ENCODE data around the gene NAA10. TPM values are rescaled to one million over a fixed set of nuclear protein-coding genes. Genes with fewer than 3 reads are reported as not detected.

NAA10 gene
- total RNA-seq, 1 donor, result 37.4 TPM

DNA sequence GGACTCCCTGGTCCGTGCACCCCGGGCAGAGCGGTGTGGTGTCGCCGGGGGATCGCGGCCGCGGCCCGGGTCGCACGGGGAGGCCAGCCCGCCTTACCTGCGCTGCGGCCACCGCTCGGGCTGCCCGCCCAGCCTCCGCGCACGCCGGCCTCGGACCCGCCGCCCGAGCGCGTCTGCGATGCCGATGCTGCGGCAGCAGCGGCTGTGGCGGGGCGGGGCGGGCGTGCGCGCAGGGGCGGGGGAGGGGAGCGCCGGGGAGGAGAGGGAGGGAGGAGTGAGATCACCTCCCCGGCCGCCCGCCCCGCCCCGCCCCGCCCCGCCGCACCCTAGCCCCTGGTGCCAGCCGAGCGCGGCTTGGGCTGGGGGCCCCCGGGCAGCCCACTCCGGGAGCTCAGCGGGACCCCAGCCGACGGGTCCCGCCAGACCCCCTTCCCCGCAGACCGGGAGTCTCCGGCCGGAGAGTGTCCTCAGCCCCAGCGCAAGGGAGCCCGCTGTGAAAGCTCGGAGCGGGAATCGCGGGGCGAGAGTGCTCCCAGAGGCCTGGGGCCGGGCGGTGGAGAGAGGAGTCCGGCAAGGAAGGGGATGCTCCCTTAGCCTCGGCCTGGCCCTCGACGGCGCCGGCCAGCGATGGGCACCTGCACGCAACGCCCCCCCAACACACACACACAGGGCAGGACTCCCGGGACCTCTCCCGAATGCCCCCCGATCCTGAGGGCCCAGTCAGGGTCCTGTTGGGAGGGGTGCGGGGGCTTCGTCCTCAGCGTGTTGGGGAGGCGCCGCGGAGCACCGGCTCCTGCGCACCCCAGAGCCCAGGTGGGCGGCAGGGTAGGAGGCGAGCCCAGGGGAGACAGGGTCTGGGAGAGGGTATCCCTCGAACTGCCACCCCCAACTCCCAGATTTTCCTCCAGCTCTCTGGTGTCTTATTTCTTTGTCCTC, 48.6 kb downstream of the NAA10 start, which contains the start of gene L1CAM:
Gene L1CAM, minus strand, starts transcription at position 206 of the 936 bp plus-strand sequence. CDS start 10,337 bp downstream, outside the sequence.
- no peak for DNase-seq (ENCODE audit: low read depth in 2 of 3, low spot score in 2 of 3)

DNA sequence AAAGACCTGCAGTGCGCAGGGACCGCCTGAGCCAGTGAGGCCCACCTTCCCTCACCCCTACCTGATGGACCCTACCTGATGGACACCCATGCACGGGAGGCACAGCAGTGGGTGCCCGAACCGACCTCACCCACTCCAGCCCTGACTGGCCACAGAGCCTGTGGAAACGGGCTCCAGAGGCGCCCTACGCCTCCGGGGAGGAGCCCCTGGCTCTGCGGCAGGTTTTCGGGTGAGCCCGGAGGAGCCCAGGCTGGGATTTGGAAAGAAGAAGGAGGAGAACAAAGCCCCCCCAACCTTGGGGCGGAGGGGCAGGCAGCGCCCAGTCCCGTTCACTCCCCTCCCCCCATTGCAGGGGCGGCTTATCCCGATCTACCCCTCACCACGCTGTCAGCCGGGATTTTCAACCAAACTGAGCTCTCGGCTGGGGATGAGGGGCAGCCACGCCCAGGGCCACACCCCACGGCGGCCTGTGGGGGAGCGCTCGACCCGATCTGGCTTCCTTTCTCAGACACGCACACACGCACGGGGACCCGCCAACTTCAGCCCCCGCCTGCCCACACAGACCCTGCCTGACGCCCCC, 49.5 kb downstream of the NAA10 start:
- DNase-seq (ENCODE audit: low read depth in 2 of 3, low spot score in 2 of 3), result no peak

- peak in 1 of 3 donors; percentile 17 for DNase-seq (ENCODE audit: low read depth in 2 of 3, low spot score in 2 of 3)
These were observed 50.2 kb downstream of the NAA10 start for GRCh38 chrX:153884590-153884989.

DNA sequence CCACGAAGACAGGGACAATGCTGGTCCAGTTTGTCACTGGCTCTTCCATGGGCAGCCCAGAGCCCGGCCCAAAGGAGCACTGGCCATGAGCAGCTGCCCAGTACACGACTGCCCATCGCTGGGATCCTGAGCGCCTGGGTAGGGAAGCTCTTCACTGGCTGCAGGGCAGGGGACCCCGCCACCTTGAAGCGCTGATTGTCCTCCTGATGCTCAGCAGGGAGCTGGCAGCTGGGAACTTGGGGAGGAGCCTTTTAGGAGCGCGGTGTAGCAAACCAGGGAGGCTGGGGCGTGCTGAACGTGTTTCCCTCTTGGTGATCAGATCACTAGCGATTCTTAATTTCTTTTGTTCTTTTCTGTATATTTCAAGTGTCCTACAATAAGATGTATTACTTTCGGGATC, 50.7 kb downstream of the NAA10 start:
- no peak for DNase-seq (ENCODE audit: low read depth in 2 of 3, low spot score in 2 of 3)

- DNase-seq (ENCODE audit: low read depth in 2 of 3, low spot score in 2 of 3), result no peak
These were observed 51.5 kb downstream of the NAA10 start for GRCh38 chrX:153883163-153883843.

GRCh38 chrX:153882557-153882956, 52.3 kb downstream of the NAA10 start:
- no peak for DNase-seq (ENCODE audit: low read depth in 2 of 3, low spot score in 2 of 3)

- DNase-seq (ENCODE audit: low read depth in 2 of 3, low spot score in 2 of 3), result no peak
These were observed 52.7 kb downstream of the NAA10 start for GRCh38 chrX:153882086-153882498.

GRCh38 chrX:153881281-153881680, 53.6 kb downstream of the NAA10 start:
- no peak for DNase-seq (ENCODE audit: low read depth in 2 of 3, low spot score in 2 of 3)

DNA sequence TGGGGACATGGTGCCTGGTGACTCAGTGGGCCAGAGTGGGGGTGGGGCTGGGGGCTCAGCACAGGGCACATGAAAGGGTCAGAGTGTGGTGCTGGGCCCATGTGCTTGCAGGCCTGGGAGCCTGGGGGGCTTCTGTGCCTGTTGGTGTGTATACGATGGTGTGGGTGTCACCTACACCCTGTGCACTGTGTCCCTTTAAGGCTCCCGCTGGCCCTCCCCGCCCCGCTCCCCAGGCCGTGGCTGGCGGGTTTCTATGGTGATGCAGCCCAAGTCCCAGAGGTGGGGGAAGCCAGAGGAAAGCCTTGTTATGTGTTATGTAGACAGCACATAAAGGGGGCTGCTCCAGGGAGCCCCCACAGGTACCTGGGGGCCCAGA, 54.4 kb downstream of the NAA10 start:
- DNase-seq (ENCODE audit: low read depth in 2 of 3, low spot score in 2 of 3), result no peak

DNA sequence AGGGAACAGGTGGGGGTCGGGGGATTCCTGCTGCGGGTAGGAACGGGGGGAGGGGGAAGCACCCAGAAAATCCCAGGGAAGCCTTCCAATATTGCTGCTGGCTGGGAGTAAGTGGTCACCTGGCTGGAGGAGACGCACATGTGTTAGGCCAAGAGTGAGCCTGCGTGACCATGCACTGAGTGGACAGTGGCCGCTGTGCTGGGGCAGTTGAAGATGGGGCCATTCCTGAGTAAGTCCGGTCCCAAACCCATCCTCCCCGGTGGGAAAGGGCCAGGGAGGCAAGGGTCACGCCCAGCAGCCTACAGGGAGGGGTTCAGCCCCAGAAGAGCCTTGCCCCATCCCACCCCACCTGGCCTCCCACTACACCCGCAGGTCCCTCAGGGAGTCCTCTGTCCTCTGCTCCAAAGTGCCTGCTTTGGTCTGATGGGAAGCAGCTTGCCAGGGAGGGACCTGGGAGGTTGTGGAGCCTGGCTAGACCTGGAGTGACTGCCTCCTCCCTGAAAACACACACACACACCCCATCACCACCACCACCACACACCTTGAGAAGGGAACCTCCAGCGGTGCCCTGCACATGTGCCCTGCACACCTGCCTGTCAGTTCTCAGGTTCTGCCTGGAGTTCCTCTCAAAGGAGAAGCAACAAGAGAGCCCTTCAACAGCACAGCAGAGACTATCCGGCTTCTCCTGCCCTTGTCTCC, 54.9 kb downstream of the NAA10 start:
- DNase-seq (ENCODE audit: low read depth in 2 of 3, low spot score in 2 of 3), result no peak

Small RNAs within 50 kb of the gene (small RNA-seq; reads per million reads assigned to genes)
- not detected for gene MIR3202-1

Other genes starting within 250 kb of the NAA10 start
- 2.2 TPM for gene SLC6A8, start 247.1 kb downstream of the NAA10 start, total RNA-seq
- 107 TPM for gene BCAP31, start 210.7 kb downstream of the NAA10 start, total RNA-seq
- gene ABCD1, start 210.2 kb downstream of the NAA10 start, total RNA-seq, result 17.2 TPM
- gene PLXNB3, start 170.8 kb downstream of the NAA10 start, total RNA-seq, result 0.54 TPM
- gene SRPK3, start 154.0 kb downstream of the NAA10 start, total RNA-seq, result 0.27 TPM
- 117 TPM for gene IDH3G, start 140.7 kb downstream of the NAA10 start, total RNA-seq
- 268 TPM for gene SSR4, start 140.4 kb downstream of the NAA10 start, total RNA-seq
- under 0.01 TPM for gene PDZD4, start 104.5 kb downstream of the NAA10 start, total RNA-seq
- under 0.01 TPM for gene L1CAM, start 48.9 kb downstream of the NAA10 start, total RNA-seq
- under 0.01 TPM for gene AVPR2, start 30.4 kb downstream of the NAA10 start, total RNA-seq
- 242 TPM for gene ARHGAP4, start 8.8 kb downstream of the NAA10 start, total RNA-seq
- 37.7 TPM for gene RENBP, start 9.6 kb upstream of the NAA10 start, total RNA-seq
- 95.1 TPM for gene HCFC1, start 36.8 kb upstream of the NAA10 start, total RNA-seq
- 15.6 TPM for gene TMEM187, start 37.7 kb upstream of the NAA10 start, total RNA-seq
- gene IRAK1, start 84.9 kb upstream of the NAA10 start, total RNA-seq, result 40.9 TPM
- 25.3 TPM for gene MECP2, start 162.7 kb upstream of the NAA10 start, total RNA-seq
- not detected for gene OPN1LW, start 209.2 kb upstream of the NAA10 start, total RNA-seq
- gene OPN1MW, start 247.6 kb upstream of the NAA10 start, total RNA-seq, result not detected

All from hematopoietic multipotent progenitor cell (in vitro differentiated cells).